Lower leg skin (tissue), 3 donors: ENCODE results near the gene DYNC1I2.

Experiments
- POLR2A ChIP-seq, 2 donors: fragments of 450-650 bp; IDR thresholded peaks; one replicate each; pipeline ENCODE4 v1.6.1; 2016 to 2017; ENCODE audit warnings: antibody characterized with exemption in 2 of 2, mild to moderate bottlenecking in 1 of 2, moderate library complexity in 1 of 2
- TF ChIP-seq, protein P1 (sequence below), 3 donors: fragments of 450-650 bp; IDR thresholded peaks; one replicate each; pipeline ENCODE4 v1.5.1; 2016; ENCODE audit warnings: antibody characterized with exemption in 3 of 3, mild to moderate bottlenecking in 3 of 3, moderate library complexity in 2 of 3

DNA sequence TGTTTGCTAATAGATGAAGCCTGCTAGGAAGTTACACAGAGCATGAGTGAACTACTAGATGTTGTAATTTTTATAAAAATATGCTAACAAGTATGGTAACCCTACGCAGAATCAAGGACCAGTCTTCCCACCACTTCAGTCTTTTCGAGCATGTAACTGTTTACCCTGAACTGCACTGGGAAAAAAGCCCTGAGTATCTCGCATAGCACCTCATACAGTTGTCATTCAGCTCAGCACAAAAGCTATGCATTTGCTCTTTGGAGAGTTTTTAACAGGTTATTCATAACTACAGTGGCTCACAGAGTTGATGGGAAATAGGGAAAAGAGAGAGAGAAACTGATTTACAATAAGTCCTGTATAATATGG is 42.7 kb downstream of the DYNC1I2 start:
- TF ChIP-seq, protein P1, sequence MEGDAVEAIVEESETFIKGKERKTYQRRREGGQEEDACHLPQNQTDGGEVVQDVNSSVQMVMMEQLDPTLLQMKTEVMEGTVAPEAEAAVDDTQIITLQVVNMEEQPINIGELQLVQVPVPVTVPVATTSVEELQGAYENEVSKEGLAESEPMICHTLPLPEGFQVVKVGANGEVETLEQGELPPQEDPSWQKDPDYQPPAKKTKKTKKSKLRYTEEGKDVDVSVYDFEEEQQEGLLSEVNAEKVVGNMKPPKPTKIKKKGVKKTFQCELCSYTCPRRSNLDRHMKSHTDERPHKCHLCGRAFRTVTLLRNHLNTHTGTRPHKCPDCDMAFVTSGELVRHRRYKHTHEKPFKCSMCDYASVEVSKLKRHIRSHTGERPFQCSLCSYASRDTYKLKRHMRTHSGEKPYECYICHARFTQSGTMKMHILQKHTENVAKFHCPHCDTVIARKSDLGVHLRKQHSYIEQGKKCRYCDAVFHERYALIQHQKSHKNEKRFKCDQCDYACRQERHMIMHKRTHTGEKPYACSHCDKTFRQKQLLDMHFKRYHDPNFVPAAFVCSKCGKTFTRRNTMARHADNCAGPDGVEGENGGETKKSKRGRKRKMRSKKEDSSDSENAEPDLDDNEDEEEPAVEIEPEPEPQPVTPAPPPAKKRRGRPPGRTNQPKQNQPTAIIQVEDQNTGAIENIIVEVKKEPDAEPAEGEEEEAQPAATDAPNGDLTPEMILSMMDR (IDR thresholded peaks at IDR 0.05): no peak
- TF ChIP-seq POLR2A (IDR thresholded peaks at IDR 0.05): no peak
